NCI-H2196 (cell line): Measurements from ENCODE around the gene PDGFA.

Experiments used
- DNase-seq: peaks from one replicate; lab custom pipeline; 2025; ENCODE audit not compliant: unreplicated experiment; lab: John Stamatoyannopoulos, UW

Gene PDGFA

GRCh38 chr7:491958-492713, 27.5 kb downstream of the PDGFA start:
- no peak for DNase-seq

GRCh38 chr7:491292-491957, 28.2 kb downstream of the PDGFA start:
- no peak for DNase-seq

- no peak for DNase-seq
These were observed 29.0 kb downstream of the PDGFA start for GRCh38 chr7:490461-491291.

- no peak for DNase-seq
These were observed 29.8 kb downstream of the PDGFA start for GRCh38 chr7:489876-490275.

GRCh38 chr7:486216-486743, 33.4 kb downstream of the PDGFA start:
- no peak for DNase-seq

- DNase-seq, result no peak
These were observed 34.2 kb downstream of the PDGFA start for GRCh38 chr7:485188-486081.

GRCh38 chr7:484356-485101, 35.1 kb downstream of the PDGFA start:
- DNase-seq, result no peak

- no peak for DNase-seq
These were observed 35.8 kb downstream of the PDGFA start for GRCh38 chr7:483656-484355.

GRCh38 chr7:482521-483083, 37.0 kb downstream of the PDGFA start:
- no peak for DNase-seq

- DNase-seq, result no peak
These were observed 38.3 kb downstream of the PDGFA start for GRCh38 chr7:481219-481930.

GRCh38 chr7:480531-481218, 39.0 kb downstream of the PDGFA start:
- DNase-seq, result no peak

- no peak for DNase-seq
These were observed 39.6 kb downstream of the PDGFA start for GRCh38 chr7:479948-480499.

GRCh38 chr7:479115-479947, 40.3 kb downstream of the PDGFA start:
- DNase-seq, result no peak

- no peak for DNase-seq
These were observed 41.9 kb downstream of the PDGFA start for GRCh38 chr7:477626-478220.

GRCh38 chr7:476736-477360, 42.8 kb downstream of the PDGFA start:
- no peak for DNase-seq
